A549 (cell line): Measurements from ENCODE around the gene BCAS4. TPM values are rescaled to one million over a fixed set of nuclear protein-coding genes. Genes with fewer than 3 reads are reported as not detected.
"Not testable (repeated sequence)": the region's sequence is repeated elsewhere in the genome, so short reads cannot be mapped to it uniquely, and the experiment has no call there.

Experiments used
- ATAC-seq, 2 experiments: fragments of 200-7000 bp in 1 of 2; fragments of >200 bp in 1 of 2; cut with Nextera tagmentation in 1 of 2; cut with Tn5 transposase in 1 of 2; 3 replicates each; pipeline versions ENCODE4 v1.8.0 to v1.9.1; 2018 to 2020; ENCODE audit warnings: mild to moderate bottlenecking in 1 of 2, moderate library complexity in 1 of 2
- CTCF ChIA-PET: fragments of 300-600 bp; sonication (Branson Sonifier 250); formaldehyde crosslinking; extraction: SDS; loops from one replicate; lab custom pipeline; 2021; ENCODE audit warnings: antibody characterized with exemption, inconsistent platforms; lab: Yijun Ruan, JAX
- POLR2A ChIA-PET: fragments of 350-600 bp; formaldehyde crosslinking; extraction: SDS; loops from one replicate; lab custom pipeline; 2021; ENCODE audit warnings: antibody characterized with exemption, inconsistent platforms; lab: Yijun Ruan, JAX
- DNase-seq, 2 experiments: peaks; one replicate each; pipeline versions ENCODE4 v3.0.0 to v3.0.0-alpha.2; 2011 to 2016; ENCODE audit warnings: low read depth in 1 of 2, low spot score in 1 of 2
- FAIRE-seq: peaks from 2 replicates; lab custom pipeline; 2011; peaks lifted over from hg19 to GRCh38; lab: Jason Lieb, UNC
- H3K27ac ChIP-seq, 2 experiments: fragments of >200 bp; sonication (Bioruptor Twin); formaldehyde crosslinking; 3 replicates each; pipeline ENCODE4 v1.5.1; 2016 to 2017
- H3K4me1 ChIP-seq: fragments of >200 bp; sonication (Bioruptor Twin); formaldehyde crosslinking; 3 replicates; pipeline ENCODE4 v1.6.1; 2016
- H3K4me2 ChIP-seq: fragments of >200 bp; sonication (Bioruptor Twin); formaldehyde crosslinking; 3 replicates; pipeline ENCODE4 v1.6.1; 2016
- H3K4me3 ChIP-seq: fragments of >200 bp; sonication (Bioruptor Twin); formaldehyde crosslinking; 3 replicates; pipeline ENCODE4 v1.5.1; 2016
- H3K9me3 ChIP-seq: fragments of >200 bp; sonication (Bioruptor Twin); formaldehyde crosslinking; 3 replicates; pipeline ENCODE4 v1.6.1; 2016
- ATOH8 ChIP-seq: fragments of 250-450 bp; sonication (Bioruptor Pico); IDR thresholded peaks from 2 replicates; pipeline ENCODE4 v1.5.0; 2020; ENCODE audit warnings: low read depth, mild to moderate bottlenecking, moderate library complexity
- BHLHE40 ChIP-seq: IDR thresholded peaks from 2 replicates; pipeline ENCODE4 v1.6.1; 2012; ENCODE audit warnings: low read depth, low read length, inconsistent platforms
- CBX2 ChIP-seq: fragments of 200-600 bp; sonication (generic); IDR thresholded peaks from 2 replicates; pipeline ENCODE4 v1.6.1; 2016; ENCODE audit warnings: low read depth, mild to moderate bottlenecking, borderline replicate concordance
- CEBPB ChIP-seq, 2 experiments: fragments of >200 bp in 1 of 2; sonication (Bioruptor Twin) in 1 of 2; formaldehyde crosslinking in 1 of 2; IDR thresholded peaks; 2 replicates each; pipeline ENCODE4 v1.6.1; 2012 to 2016
- EHF ChIP-seq: fragments of 250-450 bp; sonication (Bioruptor Pico); IDR thresholded peaks from 2 replicates; pipeline ENCODE4 v1.5.0; 2020; ENCODE audit warnings: mild to moderate bottlenecking
- EP300 ChIP-seq, 2 experiments: fragments of >200 bp; sonication (Bioruptor Twin); formaldehyde crosslinking; IDR thresholded peaks; 2 replicates in 1 of 2; 3 replicates in 1 of 2; pipeline ENCODE4 v1.6.1; 2016 to 2017
- FOXS1 ChIP-seq: fragments of 250-450 bp; sonication (Bioruptor Pico); IDR thresholded peaks from 2 replicates; pipeline ENCODE4 v1.5.0; 2020; ENCODE audit warnings: mild to moderate bottlenecking, moderate library complexity
- JUN ChIP-seq, 2 experiments: fragments of >200 bp; sonication (Bioruptor Twin); formaldehyde crosslinking; IDR thresholded peaks; 2 replicates in 1 of 2; 3 replicates in 1 of 2; pipeline ENCODE4 v1.6.1; 2016 to 2017
- KDM5A ChIP-seq: fragments of 200-600 bp; sonication (generic); IDR thresholded peaks from 2 replicates; pipeline ENCODE4 v1.6.1; 2016; ENCODE audit warnings: antibody characterized with exemption, mild to moderate bottlenecking
- NPAS2 ChIP-seq: fragments of 250-450 bp; sonication (Bioruptor Pico); IDR thresholded peaks from 2 replicates; pipeline ENCODE4 v1.8.0; 2022; ENCODE audit warnings: mild to moderate bottlenecking, moderate library complexity, borderline replicate concordance
- RAD21 ChIP-seq, 2 experiments: fragments of >200 bp in 1 of 2; sonication (Bioruptor Twin) in 1 of 2; formaldehyde crosslinking in 1 of 2; IDR thresholded peaks in 1 of 2; conservative IDR thresholded peaks in 1 of 2; 2 replicates in 1 of 2; 3 replicates in 1 of 2; pipeline ENCODE4 v1.6.1; 2012 to 2018; ENCODE audit warnings: inconsistent platforms in 1 of 2
- RNF2 ChIP-seq: fragments of 200-600 bp; sonication (generic); IDR thresholded peaks from 2 replicates; pipeline ENCODE4 v1.6.1; 2016; ENCODE audit warnings: low read depth, mild to moderate bottlenecking, antibody characterized with exemption, moderate library complexity, borderline replicate concordance
- SMC3 ChIP-seq: fragments of >200 bp; sonication (Bioruptor Twin); formaldehyde crosslinking; IDR thresholded peaks from 3 replicates; pipeline ENCODE4 v1.6.1; 2018; ENCODE audit warnings: inconsistent platforms
- TFCP2L1 ChIP-seq: fragments of 250-450 bp; sonication (Bioruptor Pico); IDR thresholded peaks from 2 replicates; pipeline ENCODE4 v1.5.0; 2021; ENCODE audit warnings: mild to moderate bottlenecking
- ZFP36 ChIP-seq: fragments of 450-650 bp; IDR thresholded peaks from 2 replicates; pipeline ENCODE4 v1.6.1; 2014; ENCODE audit warnings: borderline replicate concordance; ENCODE audit not compliant: partially characterized antibody
- WGBS: methylation state at CpG from one replicate; pipeline ENCODE4 v1.1.6; 2017; ENCODE audit errors: missing lambda C conversion rate; 5-methylcytosine and 5-hydroxymethylcytosine counted together
- polyA plus RNA-seq, 4 experiments: library from polyadenylated mRNA; depleted of rRNA in 3 of 4; stranded (reverse); fragments of >200 nt; fragmentation: RNase III in 1 of 4; extraction: RNeasy Plus Mini Kit Qiagen cat#74134 plus additional on column Dnase treatment in 1 of 4; gene quantifications; 2 replicates in 3 of 4; 3 replicates in 1 of 4; pipeline ENCODE4 v1.2.3, GENCODE V29; 2011 to 2017
- TF ChIP-seq, protein P1 (sequence below): fragments of 450-650 bp; IDR thresholded peaks from 2 replicates; pipeline ENCODE4 v1.6.1; 2014; ENCODE audit warnings: antibody characterized with exemption
- TF ChIP-seq, protein P2 (sequence below): IDR thresholded peaks from 2 replicates; pipeline ENCODE4 v1.6.1; 2012

BCAS4 gene
- polyA plus RNA-seq, 2 of the 4 experiments (the other 2 are of a cell fraction), result 16.9 to 48.4 TPM

GRCh38 chr20:50877232-50877743 lies 82.4 kb downstream of the BCAS4 start (continued):
- TF ChIP-seq JUN (IDR thresholded peaks at IDR 0.05) (no peak), FOXS1 (no peak), BHLHE40 (no peak), RAD21 (conservative IDR thresholded peaks at IDR 0.05 in 1 of 2, IDR thresholded peaks at IDR 0.05 in 1 of 2) (no peak), ZFP36 (no peak), RNF2 (no peak), EHF (CRISPR knock-in tag) (no peak), CBX2 (no peak), NPAS2 (CRISPR knock-in tag) (no peak), ATOH8 (CRISPR knock-in tag) (no peak), TFCP2L1 (CRISPR knock-in tag) (no peak)
- TF ChIP-seq, protein P1, sequence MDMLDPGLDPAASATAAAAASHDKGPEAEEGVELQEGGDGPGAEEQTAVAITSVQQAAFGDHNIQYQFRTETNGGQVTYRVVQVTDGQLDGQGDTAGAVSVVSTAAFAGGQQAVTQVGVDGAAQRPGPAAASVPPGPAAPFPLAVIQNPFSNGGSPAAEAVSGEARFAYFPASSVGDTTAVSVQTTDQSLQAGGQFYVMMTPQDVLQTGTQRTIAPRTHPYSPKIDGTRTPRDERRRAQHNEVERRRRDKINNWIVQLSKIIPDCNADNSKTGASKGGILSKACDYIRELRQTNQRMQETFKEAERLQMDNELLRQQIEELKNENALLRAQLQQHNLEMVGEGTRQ, result no peak
- TF ChIP-seq, protein P2, sequence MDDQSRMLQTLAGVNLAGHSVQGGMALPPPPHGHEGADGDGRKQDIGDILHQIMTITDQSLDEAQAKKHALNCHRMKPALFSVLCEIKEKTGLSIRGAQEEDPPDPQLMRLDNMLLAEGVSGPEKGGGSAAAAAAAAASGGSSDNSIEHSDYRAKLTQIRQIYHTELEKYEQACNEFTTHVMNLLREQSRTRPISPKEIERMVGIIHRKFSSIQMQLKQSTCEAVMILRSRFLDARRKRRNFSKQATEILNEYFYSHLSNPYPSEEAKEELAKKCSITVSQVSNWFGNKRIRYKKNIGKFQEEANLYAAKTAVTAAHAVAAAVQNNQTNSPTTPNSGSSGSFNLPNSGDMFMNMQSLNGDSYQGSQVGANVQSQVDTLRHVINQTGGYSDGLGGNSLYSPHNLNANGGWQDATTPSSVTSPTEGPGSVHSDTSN, result no peak

GRCh38 chr20:50879649-50880550 lies 85.0 kb downstream of the BCAS4 start:
- no peak for TF ChIP-seq CEBPB (IDR thresholded peaks at IDR 0.05)
- no peak for TF ChIP-seq EP300 (IDR thresholded peaks at IDR 0.05)
- no peak for TF ChIP-seq KDM5A
- TF ChIP-seq SMC3, result no peak
- TF ChIP-seq, protein P2, result no peak
- TF ChIP-seq, all 56 proteins: peak for 0
- H3K4me2 ChIP-seq, result no peak overlapping the region
- H3K4me3 ChIP-seq, result no peak overlapping the region
- FAIRE-seq, result no peak
- CTCF ChIA-PET, result interaction anchor here (0.7 to 1.3 kb wide), 2 partner anchors 11 to 49 kb away, joined by 3 to 4 read pairs; no protein-coding TSS in a partner anchor
- no peak overlapping the region for H3K27ac ChIP-seq
- peak in 1 of 2 experiments; percentile 28; a peak in 3 of 6 replicates for ATAC-seq
- 90% methylated on average over 20 of the region's 20 CpGs for WGBS
- H3K4me1 ChIP-seq, result no peaks in the 10 kb centered on the region
- H3K9me3 ChIP-seq, result no peaks in the 10 kb centered on the region
- no peak for DNase-seq
- POLR2A ChIA-PET, result no interaction called here

GRCh38 chr20:50881759-50882424 lies 87.0 kb downstream of the BCAS4 start:
- H3K27ac ChIP-seq, H3K4me3 ChIP-seq, H3K4me1 ChIP-seq, H3K9me3 ChIP-seq, POLR2A ChIA-PET, H3K4me2 ChIP-seq, FAIRE-seq, ATAC-seq, DNase-seq: not testable (repeated sequence)
- WGBS, result 95% methylated on average over 5 of the region's 5 CpGs
- CTCF ChIA-PET, result interaction anchor here (0.7 to 3.9 kb wide), 2 partner anchors 56 to 87 kb away, joined by 3 to 15 read pairs; partner anchors contain the start of gene BCAS4
